Endometrium (tissue), 2 donors: ENCODE measurements around the gene NDUFAF7.
"Not testable (repeated sequence)": the region's sequence is repeated elsewhere in the genome, so short reads cannot be mapped to it uniquely, and the experiment has no call there.

Source experiments
- FAIRE-seq: peaks from 2 replicates; lab custom pipeline; 2012; peaks lifted over from hg19 to GRCh38; lab: Jason Lieb, UNC
- donor health status: control.
- donor health status: control.

Gene NDUFAF7

GRCh38 chr2:37215250-37215649 lies 16.2 kb upstream of the NDUFAF7 start:
- no peak for FAIRE-seq

DNA sequence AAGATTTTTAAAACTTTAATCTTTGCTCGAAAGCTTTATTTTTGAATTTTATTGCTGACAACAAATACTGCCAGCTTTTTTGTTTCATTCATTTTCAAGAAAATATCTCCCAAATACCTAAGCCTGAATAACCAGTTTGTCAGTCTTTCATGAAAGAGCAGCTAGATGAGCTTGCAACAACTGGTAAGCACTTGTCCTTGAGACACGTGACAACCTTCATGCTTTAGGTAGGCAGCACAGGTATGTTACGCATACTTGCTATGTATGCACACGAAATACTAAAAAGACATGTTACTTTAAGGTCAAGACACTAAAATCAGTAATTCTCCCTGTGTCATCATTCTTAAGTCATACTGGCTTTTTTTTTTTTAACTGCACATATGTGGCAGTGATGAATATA lies 12.4 kb upstream of the NDUFAF7 start:
- FAIRE-seq = no peak

DNA sequence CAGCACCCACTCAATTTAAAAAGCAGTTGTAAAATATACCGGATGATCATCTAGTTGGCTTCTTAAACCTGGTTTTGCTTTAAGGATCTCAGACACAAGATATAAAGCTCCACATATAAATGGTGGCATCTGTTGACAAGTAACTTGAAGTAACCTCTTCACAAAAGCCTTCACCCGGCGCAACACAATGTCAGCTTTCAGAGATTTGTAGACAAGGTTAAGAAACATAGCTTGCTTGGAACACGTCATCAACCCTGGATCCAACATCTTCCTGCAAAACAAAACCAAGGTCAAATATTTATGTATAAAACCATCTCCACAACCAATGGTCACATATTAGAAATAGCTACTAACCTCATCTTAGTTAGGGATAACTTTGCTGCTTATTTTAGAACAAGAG lies 8.3 kb upstream of the NDUFAF7 start:
- no peak for FAIRE-seq

DNA sequence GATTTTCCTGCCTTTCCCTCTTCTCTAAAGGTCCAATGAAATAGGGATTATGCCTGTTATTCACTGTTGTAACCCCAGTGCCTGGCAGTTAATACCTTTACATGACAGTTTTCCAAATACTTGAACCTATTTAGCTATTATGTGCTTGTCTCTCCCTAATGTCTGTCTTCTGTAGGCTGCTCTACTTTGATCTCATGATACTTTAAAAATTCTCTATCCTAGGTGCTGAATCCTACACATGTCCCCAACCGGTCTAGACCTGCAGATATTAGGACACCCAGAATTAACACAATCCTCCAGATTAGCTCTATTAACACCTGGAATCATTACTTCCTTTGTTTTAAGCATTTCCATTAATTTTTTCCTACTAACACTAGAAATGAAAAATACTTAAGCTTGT lies 7.4 kb upstream of the NDUFAF7 start:
- no peak for FAIRE-seq

DNA sequence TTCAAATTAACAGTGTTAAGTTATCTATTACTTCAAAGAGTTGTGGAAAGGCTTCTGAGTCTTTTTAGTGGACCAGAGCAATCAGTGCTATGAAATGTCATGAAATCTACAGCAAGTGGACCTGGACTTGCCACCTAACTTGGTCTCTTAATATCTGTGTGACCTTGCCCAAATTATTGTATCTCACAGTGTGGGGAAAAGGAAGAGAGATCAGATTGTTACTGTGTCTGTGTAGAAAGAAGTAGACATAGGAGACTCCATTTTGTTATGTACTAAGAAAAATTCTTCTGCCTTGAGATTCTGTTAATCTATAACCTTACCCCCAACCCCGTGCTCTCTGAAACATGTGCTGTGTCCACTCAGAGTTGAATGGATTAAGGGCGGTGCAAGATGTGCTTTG lies 6.3 kb upstream of the NDUFAF7 start:
- FAIRE-seq = not testable (repeated sequence)

DNA sequence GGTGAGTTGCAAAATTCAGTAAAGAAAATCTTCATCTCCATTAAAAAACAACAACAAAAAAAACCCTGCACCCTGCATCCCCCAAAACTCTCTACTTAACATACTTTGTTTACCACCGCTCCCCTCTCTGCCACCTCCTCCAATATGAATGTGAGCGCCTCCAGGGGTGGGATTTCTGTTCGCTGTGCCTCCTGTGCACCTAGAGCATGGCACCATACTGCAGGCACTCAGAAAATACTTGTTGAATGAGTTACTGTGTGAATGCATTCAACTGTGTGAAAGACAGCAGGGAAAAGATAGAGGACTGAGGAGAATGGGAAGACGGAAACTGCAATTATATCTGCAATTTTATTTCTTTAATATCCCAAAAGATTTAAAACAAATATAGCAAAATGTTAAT lies 4.6 kb upstream of the NDUFAF7 start:
- FAIRE-seq = no peak

DNA sequence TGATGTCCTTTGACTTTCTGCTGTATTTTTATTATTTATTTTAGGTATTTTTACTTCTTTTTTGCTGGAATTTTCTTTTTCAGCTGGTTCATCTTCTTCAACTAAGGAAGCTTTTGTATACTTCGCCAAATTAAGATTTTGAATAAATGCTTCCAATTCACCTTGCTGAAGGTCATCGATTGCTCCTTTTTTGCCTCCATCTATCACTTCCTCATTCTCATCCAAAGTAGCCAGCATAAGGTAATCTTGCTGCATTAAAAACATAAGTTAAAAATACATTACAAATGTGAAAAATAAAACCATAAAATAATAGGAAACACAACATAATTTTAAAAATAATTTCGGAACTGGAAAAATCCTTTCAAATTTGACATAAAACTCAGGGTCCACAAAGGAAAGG lies 2.7 kb upstream of the NDUFAF7 start:
- no peak for FAIRE-seq

DNA sequence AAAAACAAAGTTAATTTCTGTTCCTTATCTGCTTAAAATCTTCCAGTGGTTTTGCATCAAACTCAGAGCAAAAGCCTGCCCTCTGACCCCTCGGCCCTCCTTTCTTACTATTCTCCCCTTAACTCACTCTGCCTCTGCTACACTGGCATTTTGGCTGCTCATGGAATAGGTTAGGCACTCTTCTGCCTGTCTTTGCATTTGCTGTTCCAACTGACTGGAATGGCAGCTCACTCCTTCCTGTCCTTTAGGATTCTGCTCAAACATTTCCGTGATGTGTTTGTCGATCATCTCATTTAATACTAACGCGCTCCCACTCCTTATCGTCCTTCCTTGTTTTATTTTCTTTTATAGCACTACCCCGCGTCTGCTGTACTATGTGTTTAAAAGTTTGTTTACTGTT lies 877 bp upstream of the NDUFAF7 start:
- FAIRE-seq = no peak

DNA sequence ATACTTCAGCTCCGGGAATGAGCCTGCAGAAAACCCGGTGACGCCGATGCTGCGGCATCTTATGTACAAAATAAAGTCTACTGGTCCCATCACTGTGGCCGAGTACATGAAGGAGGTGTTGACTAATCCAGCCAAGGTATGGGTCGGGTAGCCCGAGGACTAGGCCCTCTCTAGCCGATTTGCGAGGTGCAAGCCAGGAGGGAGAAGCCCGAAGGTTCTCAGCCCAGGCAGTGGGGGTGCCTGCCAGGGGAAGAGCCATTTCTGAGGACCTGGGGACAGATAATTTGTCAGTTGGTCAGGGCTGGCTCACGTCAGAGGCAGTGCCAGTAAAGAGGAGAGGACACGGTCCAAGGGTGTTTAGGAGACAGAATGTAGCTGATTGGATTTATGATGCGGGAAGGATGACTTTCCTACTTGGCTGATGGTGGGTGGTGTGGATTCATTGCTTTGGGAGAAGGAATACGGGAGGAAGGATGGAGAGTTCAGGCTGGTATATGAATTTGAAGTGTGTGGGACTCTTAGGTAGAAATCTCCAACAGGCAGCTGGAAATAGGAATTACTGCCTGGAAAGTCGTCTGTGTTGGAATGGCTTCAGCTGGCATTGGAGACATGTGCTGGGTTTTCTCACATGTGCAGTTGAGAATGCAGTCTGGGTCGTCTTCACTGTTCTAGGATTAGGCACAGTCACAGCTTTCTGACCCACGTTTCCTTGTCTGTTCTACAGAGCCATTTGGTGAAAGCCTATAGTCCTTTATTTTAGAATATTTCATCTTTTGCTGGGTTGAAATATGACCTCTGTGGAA lies 874 bp downstream of the NDUFAF7 start:
- FAIRE-seq = no peak

- no peak for FAIRE-seq
Measured at GRCh38 chr2:37243435-37243834, 12.0 kb downstream of the NDUFAF7 start.

DNA sequence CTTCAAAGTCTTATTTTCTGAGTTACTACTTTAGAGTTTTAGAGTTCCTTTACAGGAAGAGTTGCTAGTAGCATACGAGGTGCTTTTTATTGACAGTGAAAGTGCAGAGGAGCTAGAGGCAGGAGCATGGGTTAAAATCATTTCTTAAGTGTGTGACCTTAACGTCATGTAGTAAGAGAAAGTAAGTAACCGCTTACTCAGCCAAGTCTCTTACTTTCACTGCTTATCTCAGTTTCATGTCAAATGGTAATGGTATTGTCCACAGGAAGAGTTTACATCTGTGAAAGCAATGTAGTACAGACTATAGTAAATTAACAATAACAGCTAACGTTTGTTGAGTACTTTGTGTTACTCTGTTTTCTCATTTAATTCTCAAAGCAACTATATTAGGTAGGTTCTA lies 12.6 kb downstream of the NDUFAF7 start:
- FAIRE-seq = no peak

GRCh38 chr2:37244755-37245154 lies 13.3 kb downstream of the NDUFAF7 start:
- no peak for FAIRE-seq

GRCh38 chr2:37246205-37246604 lies 14.7 kb downstream of the NDUFAF7 start:
- FAIRE-seq = no peak

DNA sequence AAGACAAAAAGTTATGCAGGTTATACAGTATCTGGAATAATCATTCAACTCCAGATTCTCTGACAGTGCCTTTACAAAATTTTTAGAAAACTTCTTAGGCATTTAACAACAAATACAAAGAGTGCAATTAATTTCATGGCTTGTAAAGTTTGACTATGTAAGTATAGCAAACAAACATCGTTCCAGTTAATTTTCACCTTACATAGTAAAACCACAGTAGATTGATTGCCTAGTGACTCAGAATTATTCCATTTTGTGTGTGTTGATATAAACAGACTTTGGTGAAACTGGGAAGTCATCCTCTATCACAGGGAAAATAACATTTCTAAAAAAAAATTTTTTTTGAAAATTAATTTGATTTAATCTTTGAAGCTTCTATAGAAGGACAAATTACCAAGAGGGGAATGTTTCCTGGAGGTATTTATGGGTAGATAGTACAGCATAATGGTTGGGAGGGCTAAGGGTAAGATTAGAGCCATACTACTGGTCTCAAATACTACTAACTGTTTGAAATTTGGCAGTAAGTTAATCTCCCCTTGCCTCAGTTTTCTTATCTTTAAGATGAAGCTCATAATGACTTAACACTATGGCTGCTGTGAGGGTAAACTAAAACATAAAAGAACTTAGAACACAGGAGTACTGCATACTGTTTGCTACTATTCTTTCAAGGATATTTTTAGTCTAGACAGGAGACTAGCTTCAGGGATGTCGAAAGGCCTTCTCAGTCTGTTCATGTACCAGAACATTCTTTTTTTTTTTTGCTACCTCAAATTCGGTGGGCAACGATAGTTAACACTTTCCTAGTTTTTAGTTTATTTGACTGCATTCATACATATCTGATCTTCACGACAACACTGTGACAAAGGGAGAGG lies 19.6 kb downstream of the NDUFAF7 start:
- FAIRE-seq = no peak

- FAIRE-seq = no peak
Measured at GRCh38 chr2:37262522-37262921, 31.1 kb downstream of the NDUFAF7 start.

DNA sequence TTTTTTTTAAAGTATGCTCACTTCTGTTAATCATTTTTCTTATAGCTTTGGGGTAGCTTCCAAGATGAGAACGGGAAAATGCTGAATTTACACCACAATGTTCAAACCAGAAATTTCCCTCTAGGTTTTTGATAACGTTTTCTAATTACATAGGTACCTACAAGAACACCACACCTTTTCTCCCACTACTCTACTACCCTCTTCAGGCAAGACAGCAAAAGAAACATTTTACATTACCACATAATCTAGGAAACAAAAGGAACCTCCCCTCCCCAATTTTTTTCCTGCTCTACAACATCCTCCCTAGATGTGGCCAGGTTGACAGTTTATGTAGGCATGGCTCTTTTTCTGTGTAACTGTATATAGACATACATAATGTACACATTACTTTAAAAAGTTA lies 32.4 kb downstream of the NDUFAF7 start:
- no peak for FAIRE-seq

DNA sequence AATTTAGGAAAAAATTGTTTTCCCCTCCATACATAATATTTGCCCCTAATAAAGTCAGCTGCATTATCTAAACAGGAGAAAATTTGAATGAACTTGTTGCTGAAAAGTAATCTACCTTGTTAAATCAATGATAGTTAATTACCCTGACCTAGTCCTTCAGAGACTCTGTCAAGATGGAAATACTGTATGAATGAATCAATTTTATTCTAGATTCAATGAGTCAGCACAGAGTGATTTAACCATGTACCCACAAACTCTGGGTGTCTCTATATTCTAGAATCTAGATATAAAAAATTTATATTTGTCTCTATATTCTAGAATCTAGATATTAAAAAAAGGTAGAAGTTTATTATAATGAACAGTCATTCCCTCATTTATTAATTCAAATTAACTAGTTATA lies 36.2 kb downstream of the NDUFAF7 start:
- FAIRE-seq = no peak

DNA sequence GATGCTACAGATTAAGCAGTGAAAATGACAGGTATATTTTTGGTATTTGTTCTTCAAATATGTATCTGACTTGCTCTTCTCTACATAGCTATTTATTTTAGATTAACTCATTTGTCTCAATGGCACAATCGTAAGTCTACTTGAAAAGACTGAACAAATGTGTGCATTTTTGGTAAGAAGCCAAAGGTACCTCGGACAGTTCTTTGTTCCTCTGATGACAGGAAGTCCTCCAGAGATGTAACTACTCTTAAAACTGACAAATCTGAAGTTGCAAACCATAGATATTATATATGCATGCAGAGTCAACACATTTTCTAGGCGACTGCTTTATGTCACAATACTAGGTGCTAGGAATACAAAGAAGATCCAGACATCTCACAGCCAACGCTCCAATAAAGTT lies 36.7 kb downstream of the NDUFAF7 start:
- no peak for FAIRE-seq

DNA sequence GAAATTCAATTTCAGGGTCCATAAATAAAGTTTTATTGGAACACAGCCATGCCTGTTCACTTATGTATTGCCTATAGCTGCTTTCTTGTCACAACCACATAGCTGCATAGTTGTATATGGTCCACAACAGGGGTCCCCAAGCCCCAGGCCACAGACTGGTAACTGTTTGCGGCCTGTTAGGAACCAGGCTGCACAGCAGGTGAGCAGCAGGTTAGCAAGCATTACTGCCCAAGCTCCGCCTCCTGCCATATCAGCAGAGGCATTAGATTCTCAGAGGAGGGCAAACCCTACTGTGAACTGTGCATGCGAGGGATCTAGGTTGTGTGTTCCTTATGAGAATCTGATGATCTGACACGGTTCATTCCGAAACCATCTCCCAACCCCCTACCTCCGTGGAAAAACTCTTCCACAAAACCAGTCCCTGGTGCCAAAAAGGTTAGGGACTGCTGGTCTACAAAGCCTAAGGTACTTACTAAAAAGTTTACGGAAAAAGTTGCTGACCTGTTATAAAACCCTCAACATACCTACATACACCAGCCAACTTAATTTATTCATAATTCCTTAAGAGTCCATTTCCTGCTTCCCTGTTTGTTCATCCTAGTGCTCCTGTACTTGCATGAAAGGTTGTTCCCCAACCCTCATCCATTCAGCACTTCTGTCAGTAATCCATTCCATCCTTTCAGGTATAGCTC lies 40.1 kb downstream of the NDUFAF7 start:
- FAIRE-seq = no peak

GRCh38 chr2:37274359-37274965 lies 43.0 kb downstream of the NDUFAF7 start:
- FAIRE-seq = no peak

GRCh38 chr2:37276291-37276690 lies 44.8 kb downstream of the NDUFAF7 start:
- FAIRE-seq = no peak

DNA sequence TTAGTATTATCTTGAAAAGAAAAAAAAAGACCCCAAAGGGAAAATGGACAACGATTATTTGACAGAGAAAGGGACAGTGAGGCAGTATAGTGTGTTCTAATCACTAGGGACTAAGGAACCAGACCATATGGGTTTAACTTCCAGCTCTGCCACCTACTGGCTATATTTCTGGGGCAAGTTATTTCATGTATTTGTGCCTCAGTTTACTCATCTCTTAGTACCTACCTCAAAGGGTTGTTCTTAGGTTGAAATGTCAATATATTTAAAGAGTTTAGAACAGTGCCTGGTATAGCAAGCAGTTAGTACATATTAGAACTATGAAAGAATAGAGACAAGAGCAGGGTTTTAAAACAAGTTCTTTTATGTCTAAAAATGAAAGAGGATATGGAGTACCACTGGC lies 50.5 kb downstream of the NDUFAF7 start:
- no peak for FAIRE-seq

DNA sequence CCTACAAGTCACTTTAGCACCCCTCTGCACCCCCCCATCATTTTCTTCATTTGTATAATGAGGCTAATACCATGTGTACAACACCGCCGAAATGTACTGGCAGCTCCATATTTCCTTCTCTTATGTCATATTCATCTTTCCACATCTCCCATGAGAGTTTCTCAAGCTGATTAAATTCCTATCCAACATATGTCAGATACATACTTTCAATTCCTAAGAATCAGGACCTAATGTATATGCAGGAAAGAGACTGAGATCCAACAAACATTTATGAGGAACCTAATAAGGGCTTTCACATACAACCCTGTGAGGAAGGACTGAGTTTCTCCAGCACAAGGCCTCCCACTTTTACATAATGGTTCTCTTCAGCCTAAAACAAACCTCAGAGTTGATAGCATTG lies 51.3 kb downstream of the NDUFAF7 start:
- no peak for FAIRE-seq
